Smooth muscle cell (in vitro differentiated cells): ENCODE data around the gene SETD3. TPM values are rescaled to one million over a fixed set of nuclear protein-coding genes. Genes with fewer than 3 reads are reported as not detected.

ENCODE experiments used
- DNase-seq: peaks from one replicate; lab custom pipeline; 2025; ENCODE audit not compliant: unreplicated experiment; lab: John Stamatoyannopoulos, UW
- H2AFZ ChIP-seq: fragments of 200-600 bp; sonication (generic); 2 replicates; pipeline ENCODE4 v1.6.0; 2016; ENCODE audit warnings: antibody characterized with exemption, low read depth, mild to moderate bottlenecking
- H3F3A ChIP-seq: fragments of 200-600 bp; sonication (generic); 2 replicates; pipeline ENCODE4 v1.6.0; 2017; ENCODE audit warnings: antibody characterized with exemption, low read depth
- H3K27ac ChIP-seq: fragments of 200-600 bp; sonication (generic); 2 replicates; pipeline ENCODE4 v1.5.1; 2016; ENCODE audit warnings: low read depth, mild to moderate bottlenecking
- H3K27me3 ChIP-seq: fragments of 200-600 bp; sonication (generic); 2 replicates; pipeline ENCODE4 v1.6.1; 2016; ENCODE audit warnings: low read depth, mild to moderate bottlenecking
- H3K36me3 ChIP-seq: fragments of 200-600 bp; sonication (generic); 2 replicates; pipeline ENCODE4 v1.5.1; 2016; ENCODE audit warnings: low read depth
- H3K4me1 ChIP-seq: fragments of 200-600 bp; sonication (generic); 2 replicates; pipeline ENCODE4 v1.5.1; 2016; ENCODE audit warnings: low read depth
- H3K4me2 ChIP-seq: fragments of 200-600 bp; sonication (generic); 2 replicates; pipeline ENCODE4 v1.6.0; 2016; ENCODE audit warnings: mild to moderate bottlenecking
- H3K4me3 ChIP-seq: fragments of 200-600 bp; sonication (generic); 2 replicates; pipeline ENCODE4 v1.5.1; 2016; ENCODE audit warnings: mild to moderate bottlenecking
- H3K79me2 ChIP-seq: fragments of 200-600 bp; sonication (generic); 2 replicates; pipeline ENCODE4 v1.6.0; 2016; ENCODE audit warnings: low read depth, mild to moderate bottlenecking
- H3K9ac ChIP-seq: fragments of 200-600 bp; sonication (generic); 2 replicates; pipeline ENCODE4 v1.6.0; 2016; ENCODE audit warnings: low read depth
- H3K9me3 ChIP-seq: fragments of 200-600 bp; sonication (generic); replicated peaks from 2 replicates; pipeline ENCODE4 v1.5.1; 2016; ENCODE audit warnings: low read depth
- H4K20me1 ChIP-seq: fragments of 200-600 bp; sonication (generic); 2 replicates; pipeline ENCODE4 v1.6.0; 2016; ENCODE audit warnings: low read depth
- CTCF ChIP-seq: fragments of 200-600 bp; sonication (generic); IDR thresholded peaks from 2 replicates; pipeline ENCODE4 v1.5.1; 2017; ENCODE audit warnings: borderline replicate concordance, mild to moderate bottlenecking, antibody characterized with exemption; ENCODE audit not compliant: insufficient read depth, poor library complexity, severe bottlenecking
- WGBS: methylation state at CpG from one replicate; pipeline ENCODE4 v1.1.7; 2016; ENCODE audit warnings: low lambda C conversion rate; 5-methylcytosine and 5-hydroxymethylcytosine counted together
- polyA plus RNA-seq: library from polyadenylated mRNA; unstranded; fragments of >200 nt; fragmentation: Nextera tagmentation; extraction: Ambion mirVana; gene quantifications from 2 replicates; pipeline ENCODE4 v1.2.1, GENCODE V29; 2016
- total RNA-seq: library from RNA; depleted of rRNA; stranded (reverse); fragments of >200 nt; gene quantifications from 2 replicates; pipeline ENCODE4 v1.2.3, GENCODE V29; 2014

The SETD3 gene
- total and polyA plus RNA-seq, 2 experiments from 2014 or later = 49.2 to 74.9 TPM

GRCh38 chr14:99395909-99396530 lies 84.6 kb downstream of the SETD3 start:
- 9% methylated on average over 10 of the region's 10 CpGs for WGBS
- peaks cover 11% of the 10 kb centered on the region for H3K36me3 ChIP-seq
- peaks cover 21% of the 10 kb centered on the region for H3F3A ChIP-seq
- no peaks in the 10 kb centered on the region for H4K20me1 ChIP-seq
- H3K9me3 ChIP-seq = no peaks in the 10 kb centered on the region
- H3K4me3 ChIP-seq = no peak overlapping the region
- H3K9ac ChIP-seq = peak overlapping the region; percentile 2
- H3K27ac ChIP-seq = peak overlapping the region; percentile 80
- H2AFZ ChIP-seq = no peak overlapping the region
- peaks cover 4% of the 10 kb centered on the region for H3K4me1 ChIP-seq
- no peak for TF ChIP-seq CTCF
- H3K79me2 ChIP-seq = no peaks in the 10 kb centered on the region
- no peaks in the 10 kb centered on the region for H3K27me3 ChIP-seq
- H3K4me2 ChIP-seq = peak overlapping the region; percentile 49
- DNase-seq = no peak

- WGBS = 93% methylated on average over 9 of the region's 9 CpGs
- Histone ChIP-seq H3K36me3 (peaks cover 11% of the 10 kb centered on the region), H3K27ac (no peak overlapping the region), H3K4me3 (no peak overlapping the region), H3K79me2 (no peaks in the 10 kb centered on the region), H2AFZ (no peak overlapping the region), H3K4me2 (no peak overlapping the region), H3F3A (peaks cover 21% of the 10 kb centered on the region), H3K27me3 (no peaks in the 10 kb centered on the region), H3K9me3 (no peaks in the 10 kb centered on the region), H3K9ac (no peak overlapping the region), H3K4me1 (peaks cover 4% of the 10 kb centered on the region), H4K20me1 (no peaks in the 10 kb centered on the region)
- DNase-seq = no peak
- TF ChIP-seq CTCF = no peak
Observed at GRCh38 chr14:99394602-99395156, 86.0 kb downstream of the SETD3 start.

- DNase-seq = no peak
- WGBS = 72% methylated on average over 12 of the region's 12 CpGs
Observed at GRCh38 chr14:99393059-99393655, 87.5 kb downstream of the SETD3 start.

More at GRCh38 chr14:99393059-99393655, 87.5 kb downstream of the SETD3 start:
- Histone ChIP-seq H3F3A (peaks cover 13% of the 10 kb centered on the region), H3K79me2 (no peaks in the 10 kb centered on the region), H3K27me3 (no peaks in the 10 kb centered on the region), H3K4me3 (no peak overlapping the region), H3K9ac (no peak overlapping the region), H3K36me3 (peaks cover 2% of the 10 kb centered on the region), H4K20me1 (no peaks in the 10 kb centered on the region), H3K4me1 (peaks cover 4% of the 10 kb centered on the region), H3K27ac (no peak overlapping the region), H3K4me2 (no peak overlapping the region), H3K9me3 (no peaks in the 10 kb centered on the region), H2AFZ (no peak overlapping the region)
- peak; percentile 67 for TF ChIP-seq CTCF
